Transverse colon (tissue), 4 donors: Measurements from ENCODE around the gene GABBR2. TPM values are rescaled to one million over a fixed set of nuclear protein-coding genes. Genes with fewer than 3 reads are reported as not detected.

Experiments
- DNase-seq: peaks from one replicate; pipeline ENCODE4 v3.0.0-alpha.2; 2019
- H3K27ac ChIP-seq, 4 donors: fragments of 200-600 bp; sonication (generic); 2 replicates each; pipeline ENCODE4 v1.5.1; 2016 to 2018; ENCODE audit warnings: inconsistent platforms in 4 of 4
- H3K27me3 ChIP-seq: fragments of 200-600 bp; sonication (generic); 2 replicates; pipeline ENCODE4 v1.5.1; 2017; ENCODE audit warnings: inconsistent platforms
- H3K36me3 ChIP-seq, 4 donors: fragments of 200-600 bp; sonication (generic); 2 replicates each; pipeline ENCODE4 v1.5.1; 2017 to 2019; ENCODE audit warnings: inconsistent platforms in 4 of 4
- H3K4me1 ChIP-seq, 4 donors: fragments of 200-600 bp; sonication (generic); 2 replicates each; pipeline ENCODE4 v1.5.1; 2017 to 2020; ENCODE audit warnings: inconsistent platforms in 4 of 4
- H3K4me3 ChIP-seq, 4 donors: fragments of 200-600 bp; sonication (generic); 1 replicate in 1 of 4; 2 replicates in 3 of 4; pipeline versions ENCODE4 v1.5.1 to v1.6.1; 2017 to 2019; ENCODE audit warnings: inconsistent platforms in 4 of 4
- H3K9me3 ChIP-seq, 2 donors: fragments of 200-600 bp; sonication (generic); 2 replicates each; pipeline ENCODE4 v1.5.1; 2017 to 2019; ENCODE audit warnings: inconsistent platforms in 2 of 2
- EP300 ChIP-seq: sonication (generic); formaldehyde crosslinking; IDR thresholded peaks from one replicate; pipeline ENCODE4 v1.6.1; 2017; ENCODE audit warnings: antibody characterized with exemption, low read depth
- POLR2A ChIP-seq: fragments of 450-650 bp; IDR thresholded peaks from one replicate; pipeline ENCODE4 v1.6.1; 2016; ENCODE audit warnings: antibody characterized with exemption, mild to moderate bottlenecking, moderate library complexity
- POLR2AphosphoS5 ChIP-seq, 3 donors: sonication (generic); formaldehyde crosslinking; IDR thresholded peaks; one replicate each; pipeline ENCODE4 v1.6.1; 2016; ENCODE audit warnings: antibody characterized with exemption in 3 of 3
- WGBS, 2 donors: methylation state at CpG; one replicate each; pipeline ENCODE4 v1.1.5; 2018; ENCODE audit warnings: low coverage in 1 of 2; 5-methylcytosine and 5-hydroxymethylcytosine counted together
- in situ Hi-C, 4 donors: fragments of 200-750 bp; cut with MboI; loops; one replicate each; pipeline versions ENCODE4 v1.15.0 to v1.15.1; 2017; ENCODE audit warnings: low sequenced_read_pairs in 3 of 4, low pct_ligation_motif_present in 1 of 4, low pct_unique_long_range_greater_than_20kb in 1 of 4
- intact Hi-C: fragments of 100-400 bp; cut with DNase I; formaldehyde crosslinking; loops from one replicate; pipeline ENCODE4 v1.15.1; 2023; ENCODE audit warnings: low total_unique reads
- total RNA-seq, 4 donors: library from RNA; depleted of rRNA; stranded (reverse); fragments of >200 nt; gene quantifications; one replicate each; pipeline ENCODE4 v1.1.0, GENCODE V29; 2016
- TF ChIP-seq, protein P1 (sequence below), 5 experiments: fragments of 200-600 bp in 3 of 5; fragments of 450-650 bp in 2 of 5; sonication (generic) in 3 of 5; IDR thresholded peaks; 1 replicate in 2 of 5; 2 replicates in 3 of 5; pipeline ENCODE4 v1.5.1; 2016 to 2017; ENCODE audit warnings: antibody characterized with exemption in 5 of 5, inconsistent platforms in 3 of 5, mild to moderate bottlenecking in 2 of 5, moderate library complexity in 1 of 5

Gene GABBR2
- total RNA-seq, 4 donors from 2014 or later, result not detected

DNA sequence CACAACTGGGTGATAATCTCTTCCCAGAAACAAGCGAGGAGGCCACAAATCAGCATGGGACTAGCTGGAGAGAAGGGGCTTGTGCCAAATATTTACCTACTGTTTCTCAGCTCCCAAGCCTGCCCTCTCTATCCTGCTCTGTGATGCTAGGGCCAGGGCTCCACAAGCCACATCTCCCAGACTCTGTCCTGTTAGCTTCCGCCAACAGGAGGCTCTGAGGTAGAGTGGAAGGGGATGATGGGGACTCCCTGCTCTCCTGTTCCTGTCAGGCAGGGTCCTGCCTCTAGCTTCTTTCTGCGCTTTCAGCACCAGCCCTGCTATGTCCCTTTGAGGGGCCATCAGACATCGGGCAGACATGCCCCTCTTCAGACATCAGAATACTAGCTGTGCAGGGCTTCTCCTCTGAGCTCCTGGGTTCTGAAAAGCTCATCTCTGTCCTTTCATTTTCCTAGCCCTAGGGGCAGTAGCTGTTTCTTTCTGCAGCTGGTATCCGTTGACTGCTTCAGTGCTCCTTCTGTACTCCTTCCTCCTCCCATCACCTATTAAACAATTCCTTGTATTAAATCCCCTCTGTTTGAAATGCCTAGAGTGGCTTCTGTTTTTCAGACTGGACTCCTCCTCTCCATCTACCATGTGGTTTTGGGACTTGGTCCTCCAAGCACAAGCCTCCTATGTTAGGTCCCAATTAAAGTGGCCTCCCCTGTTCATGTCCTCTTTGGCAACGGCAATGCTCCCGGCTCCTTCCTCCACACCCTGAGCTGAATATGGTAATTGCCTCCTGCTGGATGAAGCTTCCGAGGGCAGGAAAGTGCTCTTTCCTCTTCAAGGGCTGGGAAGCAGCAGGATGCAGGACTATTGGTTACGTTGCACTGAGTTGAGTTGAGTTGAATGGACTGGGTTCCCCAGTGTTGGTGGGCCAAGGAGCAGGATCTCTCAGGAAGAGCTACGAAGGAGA, 292.2 kb downstream of the GABBR2 start:
- WGBS, 2 donors, result 75 to 83% methylated on average over 2 to 10 of the region's 10 CpGs
- Histone ChIP-seq H3K36me3 (no peaks in the 10 kb centered on the region), H3K4me1 (no peaks in the 10 kb centered on the region), H3K27ac (no peak overlapping the region), H3K9me3 (no peaks in the 10 kb centered on the region), H3K4me3 (no peak overlapping the region), H3K27me3 (no peaks in the 10 kb centered on the region)
- DNase-seq, result no peak
- in situ Hi-C loops, result loop anchor here in 1 of 4 donors (10.0 kb wide), 1 partner anchor 62 kb away; no protein-coding TSS in a partner anchor
- intact Hi-C loops, result no loop called here
- no peak for TF ChIP-seq EP300
- TF ChIP-seq, protein P1, sequence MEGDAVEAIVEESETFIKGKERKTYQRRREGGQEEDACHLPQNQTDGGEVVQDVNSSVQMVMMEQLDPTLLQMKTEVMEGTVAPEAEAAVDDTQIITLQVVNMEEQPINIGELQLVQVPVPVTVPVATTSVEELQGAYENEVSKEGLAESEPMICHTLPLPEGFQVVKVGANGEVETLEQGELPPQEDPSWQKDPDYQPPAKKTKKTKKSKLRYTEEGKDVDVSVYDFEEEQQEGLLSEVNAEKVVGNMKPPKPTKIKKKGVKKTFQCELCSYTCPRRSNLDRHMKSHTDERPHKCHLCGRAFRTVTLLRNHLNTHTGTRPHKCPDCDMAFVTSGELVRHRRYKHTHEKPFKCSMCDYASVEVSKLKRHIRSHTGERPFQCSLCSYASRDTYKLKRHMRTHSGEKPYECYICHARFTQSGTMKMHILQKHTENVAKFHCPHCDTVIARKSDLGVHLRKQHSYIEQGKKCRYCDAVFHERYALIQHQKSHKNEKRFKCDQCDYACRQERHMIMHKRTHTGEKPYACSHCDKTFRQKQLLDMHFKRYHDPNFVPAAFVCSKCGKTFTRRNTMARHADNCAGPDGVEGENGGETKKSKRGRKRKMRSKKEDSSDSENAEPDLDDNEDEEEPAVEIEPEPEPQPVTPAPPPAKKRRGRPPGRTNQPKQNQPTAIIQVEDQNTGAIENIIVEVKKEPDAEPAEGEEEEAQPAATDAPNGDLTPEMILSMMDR (IDR thresholded peaks at IDR 0.05), result no peak
- no peak for TF ChIP-seq POLR2A
- no peak for TF ChIP-seq POLR2AphosphoS5 (IDR thresholded peaks at IDR 0.05)

DNA sequence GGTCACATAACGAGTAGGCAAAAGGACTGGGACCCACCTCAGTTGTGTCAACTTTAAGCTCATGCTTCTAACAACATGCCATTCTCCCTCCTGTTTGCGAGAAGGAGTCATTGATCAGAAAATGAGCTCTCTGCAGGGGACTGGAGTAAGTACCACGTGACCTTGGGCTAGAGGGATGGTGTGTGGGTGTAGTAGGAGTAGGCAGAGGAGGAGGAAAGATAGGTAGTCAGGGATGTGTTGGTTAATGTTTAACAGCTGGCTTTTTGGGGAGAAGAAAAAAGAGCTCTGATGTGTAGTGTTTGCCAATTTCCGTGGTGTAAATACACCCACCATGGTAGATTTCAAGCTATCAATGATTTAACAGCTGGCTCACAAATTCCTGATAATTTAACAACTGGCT, 293.0 kb downstream of the GABBR2 start:
- Histone ChIP-seq H3K27me3 (no peaks in the 10 kb centered on the region), H3K9me3 (no peaks in the 10 kb centered on the region), H3K4me3 (no peak overlapping the region), H3K4me1 (no peaks in the 10 kb centered on the region), H3K36me3 (no peaks in the 10 kb centered on the region), H3K27ac (no peak overlapping the region)
- DNase-seq, result no peak
- intact Hi-C loops (no loop called here), in situ Hi-C loops (loop anchor here in 1 of 4 donors (10.0 kb wide), 1 partner anchor 61 kb away; no protein-coding TSS in a partner anchor)
- WGBS, 2 donors, result 33 to 45% methylated on average over 4 of the region's 4 CpGs
- no peak for TF ChIP-seq POLR2AphosphoS5 (IDR thresholded peaks at IDR 0.05)
- TF ChIP-seq EP300, result no peak
- TF ChIP-seq POLR2A, result no peak
- TF ChIP-seq, protein P1 (IDR thresholded peaks at IDR 0.05), result no peak

DNA sequence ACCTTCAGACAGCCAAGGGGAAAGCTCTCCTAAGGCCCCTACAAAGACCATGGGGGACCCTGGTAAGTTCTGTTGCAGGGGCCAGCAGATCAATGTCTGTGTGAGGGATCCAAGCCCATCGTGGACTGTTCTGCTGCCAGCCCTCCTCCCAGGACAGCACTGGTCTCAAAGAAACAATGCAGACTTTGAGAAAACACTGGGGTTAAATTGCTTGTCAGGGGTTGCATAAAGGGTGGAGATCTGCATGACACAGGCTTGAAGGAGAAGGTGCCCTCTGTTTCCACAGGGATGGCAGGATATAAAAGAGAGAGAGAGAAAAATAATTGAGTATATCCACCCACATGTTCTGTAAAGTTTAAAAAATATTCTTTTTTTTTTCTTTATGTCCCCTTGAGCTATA, 295.7 kb downstream of the GABBR2 start:
- H3K36me3 ChIP-seq, result no peaks in the 10 kb centered on the region
- H3K27ac ChIP-seq, result no peak overlapping the region
- no peak for DNase-seq
- H3K4me1 ChIP-seq, result no peaks in the 10 kb centered on the region
- intact Hi-C loops, result no loop called here
- no peak overlapping the region for H3K4me3 ChIP-seq
- no peaks in the 10 kb centered on the region for H3K9me3 ChIP-seq
- no peaks in the 10 kb centered on the region for H3K27me3 ChIP-seq
- WGBS, 2 donors, result 62% methylated on average over 1 of the region's 1 CpG; no CpG with 5 or more reads in 1 of the 2 donors
- TF ChIP-seq, protein P1 (IDR thresholded peaks at IDR 0.05), result no peak
- in situ Hi-C loops, result loop anchor here in 1 of 4 donors (10.0 kb wide), 1 partner anchor 58 kb away; no protein-coding TSS in a partner anchor

DNA sequence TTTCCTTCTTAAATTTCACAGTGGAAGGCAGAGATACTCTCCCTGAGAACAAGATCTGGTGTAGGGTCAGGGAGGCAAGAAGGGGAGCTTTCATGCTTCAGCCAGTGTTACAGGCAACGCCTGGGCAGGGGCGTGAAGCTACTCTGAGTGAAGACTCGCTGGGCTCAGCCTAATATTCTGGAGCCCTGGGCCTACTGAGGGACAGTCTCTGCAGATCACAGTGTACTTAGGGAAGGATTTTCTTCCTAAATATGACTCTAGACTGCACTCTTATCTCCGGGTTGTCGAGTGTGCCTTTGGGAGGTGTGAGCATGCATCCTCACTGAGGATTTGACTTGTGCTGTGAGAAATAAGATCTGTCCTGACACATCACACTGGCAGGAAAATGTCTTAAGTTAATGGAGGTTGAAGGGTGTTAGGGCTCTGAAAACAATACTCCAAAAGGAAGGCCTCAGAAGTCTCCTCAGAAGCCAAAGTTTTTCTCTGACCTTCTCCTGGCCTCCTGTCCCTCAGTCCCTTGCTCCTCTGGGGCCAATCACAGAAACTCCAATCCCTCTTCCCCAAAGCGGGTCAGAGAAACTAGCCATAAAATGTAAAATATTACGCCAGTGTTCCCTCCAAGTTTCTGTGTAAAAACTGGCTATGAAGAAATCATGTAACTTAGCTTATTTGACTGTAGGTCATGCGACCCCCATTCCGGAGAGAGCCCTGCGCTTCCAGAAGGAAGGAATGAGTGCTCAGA, 296.5 kb downstream of the GABBR2 start:
- no peaks in the 10 kb centered on the region for H3K36me3 ChIP-seq
- no peaks in the 10 kb centered on the region for H3K4me1 ChIP-seq
- H3K27ac ChIP-seq, result no peak overlapping the region
- H3K27me3 ChIP-seq, result no peaks in the 10 kb centered on the region
- no peak overlapping the region for H3K4me3 ChIP-seq
- in situ Hi-C loops (loop anchor here in 1 of 4 donors (10.0 kb wide), 1 partner anchor 57 kb away; no protein-coding TSS in a partner anchor), intact Hi-C loops (no loop called here)
- H3K9me3 ChIP-seq, result no peaks in the 10 kb centered on the region
- no peak for DNase-seq
- TF ChIP-seq POLR2A, result no peak
- TF ChIP-seq EP300, result no peak
- no peak for TF ChIP-seq POLR2AphosphoS5 (IDR thresholded peaks at IDR 0.05)
- TF ChIP-seq, protein P1 (IDR thresholded peaks at IDR 0.05), result no peak
- 89% methylated on average over 10 of the region's 10 CpGs; no CpG with 5 or more reads in 1 of the 2 donors for WGBS, 2 donors
